WTC11 (cell line): Measurements from ENCODE around the gene GRIN3B.

Source experiments
- ATF6 ChIP-seq: sonication (generic); formaldehyde crosslinking; IDR thresholded peaks from 2 replicates; pipeline ENCODE4 v1.8.1; 2023; ENCODE audit warnings: mild to moderate bottlenecking, missing genetic modification reagents
- CTCF ChIP-seq: fragments of 200-600 bp; IDR thresholded peaks from 2 replicates; pipeline ENCODE4 v1.8.0; 2022; ENCODE audit warnings: antibody characterized with exemption
- PRDM15 ChIP-seq: sonication (generic); formaldehyde crosslinking; IDR thresholded peaks from 2 replicates; pipeline ENCODE4 v1.8.0; 2022; ENCODE audit warnings: missing genetic modification reagents
- TP53 ChIP-seq: sonication (generic); formaldehyde crosslinking; IDR thresholded peaks from 2 replicates; pipeline ENCODE4 v1.8.1; 2023; ENCODE audit warnings: mild to moderate bottlenecking, missing genetic modification reagents
- ZNF263 ChIP-seq: sonication (generic); formaldehyde crosslinking; IDR thresholded peaks from 2 replicates; pipeline ENCODE4 v1.8.1; 2022; ENCODE audit warnings: low read depth, mild to moderate bottlenecking, moderate library complexity, missing genetic modification reagents

GRCh38 chr19:1055886-1056620 is 55.8 kb downstream of the GRIN3B start:
- TF ChIP-seq PRDM15 (no peak), CTCF (no peak), ATF6 (CRISPR knock-in tag) (no peak), ZNF263 (no peak), TP53 (no peak)
